Thyroid gland (tissue), 4 donors: Measurements from ENCODE around the gene DENND4C.

Source experiments
- CTCF ChIP-seq, 6 experiments: fragments of 200-600 bp in 3 of 6; fragments of 450-650 bp in 3 of 6; sonication (generic) in 3 of 6; IDR thresholded peaks; one replicate each; pipeline ENCODE4 v1.5.1; 2016 to 2019; ENCODE audit warnings: antibody characterized with exemption in 6 of 6, mild to moderate bottlenecking in 2 of 6, inconsistent platforms in 1 of 6, moderate library complexity in 1 of 6
- POLR2A ChIP-seq, 2 donors: fragments of 450-650 bp; IDR thresholded peaks; one replicate each; pipeline ENCODE4 v1.6.1; 2017; ENCODE audit warnings: antibody characterized with exemption in 2 of 2, mild to moderate bottlenecking in 2 of 2, moderate library complexity in 1 of 2

DNA sequence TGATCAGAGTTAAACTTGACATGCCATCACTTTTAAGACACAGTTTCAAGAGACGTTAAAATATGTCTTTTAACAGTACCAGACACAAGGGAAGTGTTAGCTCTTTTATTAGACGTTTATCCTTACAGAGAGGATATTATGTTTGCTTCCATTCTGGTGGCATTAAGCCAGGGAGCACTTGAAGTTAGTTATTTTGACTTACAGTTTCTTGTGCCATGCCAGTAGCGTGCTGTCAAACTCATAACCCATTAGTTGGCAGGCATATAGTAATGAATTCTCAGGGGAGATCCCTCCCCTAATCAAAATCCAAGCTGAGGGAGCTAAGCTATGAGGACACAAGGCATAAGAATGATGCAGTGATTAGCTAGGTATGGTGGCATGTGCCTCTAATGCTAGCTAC lies 83.1 kb downstream of the DENND4C start:
- TF ChIP-seq CTCF (IDR thresholded peaks at IDR 0.05) (no peak), POLR2A (IDR thresholded peaks at IDR 0.05) (no peak)
